SJSA1 (cell line): Measurements from ENCODE around the gene KLHL40. TPM values are rescaled to one million over a fixed set of nuclear protein-coding genes. Genes with fewer than 3 reads are reported as not detected.
A peak's percentile ranks its signal among the peaks of the same experiment; 100 is the strongest.

Source experiments
- DNase-seq, 2 experiments: peaks; one replicate each; pipeline ENCODE4 v3.0.0-alpha.2; 2015 to 2020; ENCODE audit warnings: low spot score in 2 of 2, low read depth in 1 of 2
- H3K27ac ChIP-seq: fragments of 250-450 bp; sonication (Bioruptor Pico); 2 replicates; pipeline ENCODE4 v1.5.1; 2020; ENCODE audit warnings: mild to moderate bottlenecking, moderate library complexity
- H3K27me3 ChIP-seq: fragments of 250-450 bp; sonication (Bioruptor Pico); replicated peaks from 2 replicates; pipeline ENCODE4 v1.5.1; 2020; ENCODE audit warnings: mild to moderate bottlenecking, moderate library complexity
- H3K36me3 ChIP-seq: fragments of 250-450 bp; sonication (Bioruptor Pico); 2 replicates; pipeline ENCODE4 v1.5.1; 2020; ENCODE audit warnings: mild to moderate bottlenecking
- H3K4me1 ChIP-seq: fragments of 250-450 bp; sonication (Bioruptor Pico); replicated peaks from 2 replicates; pipeline ENCODE4 v1.6.1; 2021; ENCODE audit warnings: mild to moderate bottlenecking
- H3K4me3 ChIP-seq: fragments of 250-450 bp; sonication (Bioruptor Pico); 2 replicates; pipeline ENCODE4 v1.5.1; 2020; ENCODE audit warnings: mild to moderate bottlenecking
- H3K9me3 ChIP-seq: fragments of 250-450 bp; sonication (Bioruptor Pico); replicated peaks from 2 replicates; pipeline ENCODE4 v1.5.1; 2020; ENCODE audit warnings: mild to moderate bottlenecking
- total RNA-seq: library from RNA; depleted of rRNA; stranded (reverse); fragments of >200 nt; shearing (Covaris generic); gene quantifications from 2 replicates; pipeline ENCODE4 v1.2.3, GENCODE V29; 2014

Gene KLHL40
- total RNA-seq, 1 experiment from 2014 or later: not detected

- H3K36me3 ChIP-seq: no peaks in the 10 kb centered on the region
- H3K4me3 ChIP-seq: no peak overlapping the region
- peak in 1 of 2 experiments; percentile 29 for DNase-seq
- no peaks in the 10 kb centered on the region for H3K9me3 ChIP-seq
- no peak overlapping the region for H3K27ac ChIP-seq
- H3K27me3 ChIP-seq: no peaks in the 10 kb centered on the region
- no peaks in the 10 kb centered on the region for H3K4me1 ChIP-seq
Observed at GRCh38 chr3:42730706-42731420, 45.5 kb downstream of the KLHL40 start.

GRCh38 chr3:42731476-42732195 is 46.3 kb downstream of the KLHL40 start:
- no peak overlapping the region for H3K4me3 ChIP-seq
- DNase-seq: peak in 1 of 2 experiments; percentile 20
- no peaks in the 10 kb centered on the region for H3K27me3 ChIP-seq
- no peaks in the 10 kb centered on the region for H3K9me3 ChIP-seq
- H3K4me1 ChIP-seq: no peaks in the 10 kb centered on the region
- H3K36me3 ChIP-seq: no peaks in the 10 kb centered on the region
- no peak overlapping the region for H3K27ac ChIP-seq

GRCh38 chr3:42732196-42732828 is 47.0 kb downstream of the KLHL40 start:
- H3K4me3 ChIP-seq: no peak overlapping the region
- no peak for DNase-seq
- H3K36me3 ChIP-seq: no peaks in the 10 kb centered on the region
- no peaks in the 10 kb centered on the region for H3K9me3 ChIP-seq
- H3K27me3 ChIP-seq: no peaks in the 10 kb centered on the region
- H3K27ac ChIP-seq: no peak overlapping the region
- no peaks in the 10 kb centered on the region for H3K4me1 ChIP-seq

- Histone ChIP-seq H3K4me3 (no peak overlapping the region), H3K9me3 (no peaks in the 10 kb centered on the region), H3K36me3 (no peaks in the 10 kb centered on the region), H3K27me3 (no peaks in the 10 kb centered on the region), H3K27ac (no peak overlapping the region), H3K4me1 (no peaks in the 10 kb centered on the region)
- peak in 1 of 2 experiments; percentile 26 for DNase-seq
Observed at GRCh38 chr3:42732829-42733459, 47.6 kb downstream of the KLHL40 start.

- H3K27me3 ChIP-seq: no peaks in the 10 kb centered on the region
Observed at GRCh38 chr3:42733501-42734262, 48.3 kb downstream of the KLHL40 start.

GRCh38 chr3:42734263-42734860 is 49.0 kb downstream of the KLHL40 start:
- H3K4me1 ChIP-seq: no peaks in the 10 kb centered on the region
- no peaks in the 10 kb centered on the region for H3K36me3 ChIP-seq
- no peaks in the 10 kb centered on the region for H3K27me3 ChIP-seq
- H3K4me3 ChIP-seq: no peak overlapping the region
- DNase-seq: peak in 1 of 2 experiments; percentile 28
- no peak overlapping the region for H3K27ac ChIP-seq
- no peaks in the 10 kb centered on the region for H3K9me3 ChIP-seq

More at GRCh38 chr3:42733501-42734262, 48.3 kb downstream of the KLHL40 start:
- Histone ChIP-seq H3K36me3 (no peaks in the 10 kb centered on the region), H3K4me1 (no peaks in the 10 kb centered on the region), H3K9me3 (no peaks in the 10 kb centered on the region), H3K4me3 (no peak overlapping the region), H3K27ac (no peak overlapping the region)
- peak in 1 of 2 experiments; percentile 32 for DNase-seq

GRCh38 chr3:42735019-42735418 is 49.7 kb downstream of the KLHL40 start:
- Histone ChIP-seq H3K4me3 (no peak overlapping the region), H3K4me1 (no peaks in the 10 kb centered on the region), H3K27me3 (no peaks in the 10 kb centered on the region), H3K9me3 (no peaks in the 10 kb centered on the region), H3K27ac (no peak overlapping the region), H3K36me3 (no peaks in the 10 kb centered on the region)
- peak in 1 of 2 experiments; percentile 26 for DNase-seq

- Histone ChIP-seq H3K9me3 (no peaks in the 10 kb centered on the region), H3K27ac (no peak overlapping the region), H3K36me3 (no peaks in the 10 kb centered on the region), H3K4me1 (no peaks in the 10 kb centered on the region), H3K4me3 (no peak overlapping the region), H3K27me3 (no peaks in the 10 kb centered on the region)
- peak in 1 of 2 experiments; percentile 21 for DNase-seq
Observed at GRCh38 chr3:42735615-42736014, 50.3 kb downstream of the KLHL40 start.

- no peaks in the 10 kb centered on the region for H3K27me3 ChIP-seq
- H3K27ac ChIP-seq: no peak overlapping the region
- no peak overlapping the region for H3K4me3 ChIP-seq
- DNase-seq: no peak
- H3K36me3 ChIP-seq: no peaks in the 10 kb centered on the region
- no peaks in the 10 kb centered on the region for H3K4me1 ChIP-seq
- H3K9me3 ChIP-seq: no peaks in the 10 kb centered on the region
Observed at GRCh38 chr3:42736081-42736480, 50.7 kb downstream of the KLHL40 start.

- Histone ChIP-seq H3K4me1 (no peaks in the 10 kb centered on the region), H3K9me3 (no peaks in the 10 kb centered on the region), H3K4me3 (no peak overlapping the region), H3K36me3 (no peaks in the 10 kb centered on the region), H3K27me3 (no peaks in the 10 kb centered on the region), H3K27ac (no peak overlapping the region)
- peak in 1 of 2 experiments; percentile 19 for DNase-seq
Observed at GRCh38 chr3:42736531-42736930, 51.2 kb downstream of the KLHL40 start.

- Histone ChIP-seq H3K27ac (no peak overlapping the region), H3K27me3 (no peaks in the 10 kb centered on the region), H3K9me3 (no peaks in the 10 kb centered on the region), H3K4me1 (no peaks in the 10 kb centered on the region), H3K4me3 (no peak overlapping the region), H3K36me3 (no peaks in the 10 kb centered on the region)
- peak in 1 of 2 experiments; percentile 32 for DNase-seq
Observed at GRCh38 chr3:42739401-42740158, 54.2 kb downstream of the KLHL40 start.

- H3K4me3 ChIP-seq: no peak overlapping the region
- no peaks in the 10 kb centered on the region for H3K27me3 ChIP-seq
- H3K9me3 ChIP-seq: no peaks in the 10 kb centered on the region
- peak in 1 of 2 experiments; percentile 9 for DNase-seq
- H3K4me1 ChIP-seq: peaks cover 8% of the 10 kb centered on the region
- no peaks in the 10 kb centered on the region for H3K36me3 ChIP-seq
- no peak overlapping the region for H3K27ac ChIP-seq
Observed at GRCh38 chr3:42741796-42742195, 56.5 kb downstream of the KLHL40 start.
